Measurements from ENCODE around the gene SMPD3.

SMPD3 gene

GRCh38 chr16:68406458-68407152 lies 41.7 kb downstream of the SMPD3 start:
- DNase-seq (ENCODE audit: low read depth in 4 of 4, low spot score in 1 of 4): no peak

GRCh38 chr16:68404736-68405345 lies 43.5 kb downstream of the SMPD3 start:
- no peak for DNase-seq (ENCODE audit: low read depth in 4 of 4, low spot score in 1 of 4)

DNA sequence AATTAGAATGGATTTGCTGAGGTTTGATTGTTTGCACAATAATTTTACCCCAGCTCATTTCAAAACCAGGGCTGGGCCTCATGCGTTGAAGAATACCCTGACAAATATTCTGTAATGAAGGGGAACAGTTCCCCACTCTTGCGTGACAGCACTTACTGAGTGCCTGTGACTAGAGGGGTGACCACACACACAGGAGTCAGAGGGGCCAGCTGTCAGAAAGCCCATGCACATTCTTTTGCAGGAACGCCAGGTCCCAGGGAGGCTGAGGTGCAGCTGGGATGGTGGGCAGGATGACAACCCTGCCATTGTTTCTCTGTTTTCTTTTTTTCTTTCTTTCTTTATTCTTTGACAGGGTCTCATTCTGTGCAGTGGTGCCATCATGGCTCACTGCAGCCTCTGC lies 44.6 kb downstream of the SMPD3 start:
- DNase-seq (ENCODE audit: low read depth in 4 of 4, low spot score in 1 of 4): no peak

DNA sequence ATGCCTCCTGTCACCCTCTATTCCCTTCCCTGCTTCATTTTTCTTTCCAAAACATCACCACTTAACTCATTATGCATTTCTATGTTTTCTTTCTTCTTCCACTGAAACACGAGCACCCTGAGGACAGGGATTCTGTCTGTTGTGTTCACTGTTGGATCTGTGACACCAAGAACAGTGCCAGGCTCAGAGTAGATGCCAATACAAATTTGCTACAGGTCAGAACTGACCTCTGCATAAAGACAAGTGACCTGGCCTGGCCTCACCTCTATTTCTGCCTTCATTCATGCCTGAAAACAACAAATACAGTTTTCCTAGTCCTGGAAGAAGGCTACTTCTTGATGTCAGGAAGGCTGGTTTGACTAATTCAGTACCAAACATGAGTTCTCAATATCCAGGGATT lies 45.1 kb downstream of the SMPD3 start:
- DNase-seq (ENCODE audit: low read depth in 4 of 4, low spot score in 1 of 4): no peak

DNA sequence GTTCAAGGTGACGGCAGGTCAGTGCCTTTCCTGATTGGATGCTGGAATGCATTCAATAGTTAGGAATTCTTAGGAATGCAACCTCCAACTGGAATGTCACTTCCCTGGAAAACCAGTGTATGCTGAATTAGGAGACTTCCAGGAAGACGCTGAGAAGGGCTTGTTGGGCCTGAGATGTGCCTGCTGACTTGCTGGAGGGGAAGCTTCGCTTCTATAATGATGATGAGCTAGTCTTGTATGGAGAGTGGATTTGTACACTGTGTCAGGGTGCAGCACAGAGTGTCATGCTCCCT lies 45.6 kb downstream of the SMPD3 start:
- no peak for DNase-seq (ENCODE audit: low read depth in 4 of 4, low spot score in 1 of 4)

GRCh38 chr16:68401871-68402747 lies 46.2 kb downstream of the SMPD3 start:
- no peak for DNase-seq (ENCODE audit: low read depth in 4 of 4, low spot score in 1 of 4)

GRCh38 chr16:68400924-68401460 lies 47.3 kb downstream of the SMPD3 start:
- DNase-seq (ENCODE audit: low read depth in 4 of 4, low spot score in 1 of 4): no peak

- DNase-seq (ENCODE audit: low read depth in 4 of 4, low spot score in 1 of 4): no peak
Observed at GRCh38 chr16:68400083-68400923, 48.0 kb downstream of the SMPD3 start.

DNA sequence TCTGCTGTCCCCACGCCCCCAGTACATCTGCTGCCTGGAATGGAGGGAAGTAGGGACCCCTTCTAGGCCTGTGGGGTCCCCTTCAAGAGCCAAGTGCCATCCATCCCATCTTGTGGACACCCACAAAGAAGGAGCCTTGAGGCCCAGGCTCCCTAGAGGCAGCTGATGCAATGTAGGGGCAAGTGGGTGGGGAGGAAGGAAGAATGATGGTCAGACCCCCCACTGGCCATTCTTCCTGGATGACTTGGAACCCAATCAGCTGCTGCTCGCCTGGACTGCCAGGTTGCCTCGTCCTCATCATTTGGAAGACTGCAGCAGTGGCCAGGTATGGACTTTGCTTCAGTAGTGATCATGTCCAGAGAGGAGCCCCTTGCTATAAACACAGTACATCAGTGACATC lies 48.9 kb downstream of the SMPD3 start:
- DNase-seq (ENCODE audit: low read depth in 4 of 4, low spot score in 1 of 4): no peak

- no peak for DNase-seq (ENCODE audit: low read depth in 4 of 4, low spot score in 1 of 4)
Observed at GRCh38 chr16:68397710-68398201, 50.6 kb downstream of the SMPD3 start.

GRCh38 chr16:68396481-68396880 lies 51.8 kb downstream of the SMPD3 start:
- DNase-seq (ENCODE audit: low read depth in 4 of 4, low spot score in 1 of 4): peak in 2 of 4 experiments; percentile 18 to 30

DNA sequence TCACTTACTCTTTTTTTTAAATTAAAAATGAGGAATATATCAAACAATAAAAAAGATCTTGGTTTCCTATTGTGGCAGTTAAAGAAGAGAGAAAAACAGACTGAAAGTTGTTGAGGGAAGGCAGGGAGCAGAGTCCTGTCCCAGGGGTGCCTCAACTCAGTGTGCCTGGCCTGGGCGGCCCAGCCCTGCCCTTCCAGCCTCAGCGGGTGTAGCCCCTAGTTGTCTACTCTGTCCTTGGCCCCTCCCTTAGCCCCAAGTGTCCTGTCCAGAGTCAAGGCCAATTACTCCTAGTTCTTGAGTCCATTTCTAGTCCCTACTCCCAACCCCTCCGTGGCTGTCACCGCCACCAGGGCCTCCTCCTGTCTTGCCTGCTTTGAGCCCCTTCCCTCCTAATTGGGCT lies 52.5 kb downstream of the SMPD3 start:
- DNase-seq (ENCODE audit: low read depth in 4 of 4, low spot score in 1 of 4): no peak

DNA sequence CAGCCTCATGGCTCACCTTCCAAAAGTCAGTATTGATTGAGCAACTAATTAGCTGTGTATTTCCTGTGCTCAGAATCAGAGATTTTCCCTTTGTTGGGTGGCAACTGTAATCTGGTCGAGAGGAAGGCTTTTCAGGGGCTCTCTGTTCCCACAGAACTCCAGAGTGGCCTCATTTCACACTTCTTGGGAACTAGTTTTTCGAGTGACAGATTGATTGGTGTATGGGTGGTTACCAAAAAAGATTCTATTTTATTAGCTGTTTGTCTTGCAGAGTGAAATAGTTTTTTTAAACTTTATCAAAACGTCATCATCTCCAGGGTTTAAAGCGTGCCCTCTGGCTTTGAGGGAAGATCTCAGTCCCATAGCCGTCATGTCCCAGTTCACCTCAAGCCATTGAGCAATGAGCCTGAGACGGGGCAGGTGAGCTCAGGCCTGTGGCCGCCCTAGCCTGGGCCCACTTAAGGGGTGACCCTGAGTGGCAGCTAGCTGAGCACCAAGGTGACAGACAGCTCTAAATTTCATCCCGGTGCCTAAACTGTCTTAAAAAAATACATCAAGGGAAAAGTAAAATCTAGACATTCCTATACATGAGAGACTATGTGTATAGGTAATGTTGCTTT lies 53.0 kb downstream of the SMPD3 start:
- no peak for DNase-seq (ENCODE audit: low read depth in 4 of 4, low spot score in 1 of 4)

GRCh38 chr16:68393333-68393732 lies 55.0 kb downstream of the SMPD3 start:
- no peak for DNase-seq (ENCODE audit: low read depth in 4 of 4, low spot score in 1 of 4)

- DNase-seq (ENCODE audit: low read depth in 4 of 4, low spot score in 1 of 4): no peak
Observed at GRCh38 chr16:68389750-68390371, 58.4 kb downstream of the SMPD3 start.

- no peak for DNase-seq (ENCODE audit: low read depth in 4 of 4, low spot score in 1 of 4)
Observed at GRCh38 chr16:68389006-68389405, 59.3 kb downstream of the SMPD3 start.

GRCh38 chr16:68388124-68388523 lies 60.2 kb downstream of the SMPD3 start:
- no peak for DNase-seq (ENCODE audit: low read depth in 4 of 4, low spot score in 1 of 4)

DNA sequence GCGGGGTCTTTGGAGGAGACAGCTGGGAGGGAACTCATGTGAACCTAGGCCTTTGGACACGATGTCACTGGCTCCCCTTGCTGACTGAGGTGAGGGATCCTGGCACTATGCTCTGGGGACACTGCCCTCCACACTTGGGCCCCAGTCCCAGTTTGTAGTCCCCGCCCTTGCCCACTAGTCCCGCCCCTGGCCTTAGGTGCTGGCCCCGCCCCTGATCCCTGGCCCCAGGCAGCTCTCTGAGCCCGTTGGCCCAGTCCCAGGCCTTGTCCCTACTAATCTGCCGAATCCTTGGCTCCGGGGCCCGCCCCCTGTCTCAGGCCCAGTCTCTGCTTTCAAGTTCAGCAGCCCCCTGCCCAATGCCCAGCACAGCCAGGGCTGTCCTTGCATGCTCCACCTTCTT lies 61.0 kb downstream of the SMPD3 start:
- DNase-seq (ENCODE audit: low read depth in 4 of 4, low spot score in 1 of 4): no peak

GRCh38 chr16:68386628-68387027 lies 61.7 kb downstream of the SMPD3 start:
- no peak for DNase-seq (ENCODE audit: low read depth in 4 of 4, low spot score in 1 of 4)

- DNase-seq (ENCODE audit: low read depth in 4 of 4, low spot score in 1 of 4): no peak
Observed at GRCh38 chr16:68385371-68385770, 62.9 kb downstream of the SMPD3 start.

All from stimulated activated CD4-positive, alpha-beta T cell treated with anti-CD3 and anti-CD28 coated beads, Interleukin-1b, Interleukin-23, amount 100 ng/mL, for 24 hours (primary cell).